Smooth muscle cell (in vitro differentiated cells): ENCODE measurements around the gene QPCT. TPM values are rescaled to one million over a fixed set of nuclear protein-coding genes. Genes with fewer than 3 reads are reported as not detected.

Source experiments
- DNase-seq: peaks from one replicate; lab custom pipeline; 2025; ENCODE audit not compliant: unreplicated experiment; lab: John Stamatoyannopoulos, UW
- H2AFZ ChIP-seq: fragments of 200-600 bp; sonication (generic); 2 replicates; pipeline ENCODE4 v1.6.0; 2016; ENCODE audit warnings: antibody characterized with exemption, low read depth, mild to moderate bottlenecking
- H3F3A ChIP-seq: fragments of 200-600 bp; sonication (generic); 2 replicates; pipeline ENCODE4 v1.6.0; 2017; ENCODE audit warnings: antibody characterized with exemption, low read depth
- H3K27ac ChIP-seq: fragments of 200-600 bp; sonication (generic); 2 replicates; pipeline ENCODE4 v1.5.1; 2016; ENCODE audit warnings: low read depth, mild to moderate bottlenecking
- H3K27me3 ChIP-seq: fragments of 200-600 bp; sonication (generic); 2 replicates; pipeline ENCODE4 v1.6.1; 2016; ENCODE audit warnings: low read depth, mild to moderate bottlenecking
- H3K36me3 ChIP-seq: fragments of 200-600 bp; sonication (generic); 2 replicates; pipeline ENCODE4 v1.5.1; 2016; ENCODE audit warnings: low read depth
- H3K4me1 ChIP-seq: fragments of 200-600 bp; sonication (generic); 2 replicates; pipeline ENCODE4 v1.5.1; 2016; ENCODE audit warnings: low read depth
- H3K4me2 ChIP-seq: fragments of 200-600 bp; sonication (generic); 2 replicates; pipeline ENCODE4 v1.6.0; 2016; ENCODE audit warnings: mild to moderate bottlenecking
- H3K4me3 ChIP-seq: fragments of 200-600 bp; sonication (generic); 2 replicates; pipeline ENCODE4 v1.5.1; 2016; ENCODE audit warnings: mild to moderate bottlenecking
- H3K79me2 ChIP-seq: fragments of 200-600 bp; sonication (generic); 2 replicates; pipeline ENCODE4 v1.6.0; 2016; ENCODE audit warnings: low read depth, mild to moderate bottlenecking
- H3K9ac ChIP-seq: fragments of 200-600 bp; sonication (generic); 2 replicates; pipeline ENCODE4 v1.6.0; 2016; ENCODE audit warnings: low read depth
- H3K9me3 ChIP-seq: fragments of 200-600 bp; sonication (generic); replicated peaks from 2 replicates; pipeline ENCODE4 v1.5.1; 2016; ENCODE audit warnings: low read depth
- H4K20me1 ChIP-seq: fragments of 200-600 bp; sonication (generic); 2 replicates; pipeline ENCODE4 v1.6.0; 2016; ENCODE audit warnings: low read depth
- CTCF ChIP-seq: fragments of 200-600 bp; sonication (generic); IDR thresholded peaks from 2 replicates; pipeline ENCODE4 v1.5.1; 2017; ENCODE audit warnings: borderline replicate concordance, mild to moderate bottlenecking, antibody characterized with exemption; ENCODE audit not compliant: insufficient read depth, poor library complexity, severe bottlenecking
- WGBS: methylation state at CpG from one replicate; pipeline ENCODE4 v1.1.7; 2016; ENCODE audit warnings: low lambda C conversion rate; 5-methylcytosine and 5-hydroxymethylcytosine counted together
- polyA plus RNA-seq: library from polyadenylated mRNA; unstranded; fragments of >200 nt; fragmentation: Nextera tagmentation; extraction: Ambion mirVana; gene quantifications from 2 replicates; pipeline ENCODE4 v1.2.1, GENCODE V29; 2016
- total RNA-seq: library from RNA; depleted of rRNA; stranded (reverse); fragments of >200 nt; gene quantifications from 2 replicates; pipeline ENCODE4 v1.2.3, GENCODE V29; 2014

The QPCT gene
- total and polyA plus RNA-seq, 2 experiments from 2014 or later: 0.58 to 2.0 TPM

- Histone ChIP-seq H3K27me3 (no peaks in the 10 kb centered on the region), H3K36me3 (no peaks in the 10 kb centered on the region), H3K4me3 (no peak overlapping the region), H3K9ac (no peak overlapping the region), H3K4me1 (no peaks in the 10 kb centered on the region), H3K27ac (no peak overlapping the region), H3K9me3 (no peaks in the 10 kb centered on the region), H3F3A (no peaks in the 10 kb centered on the region), H2AFZ (no peak overlapping the region), H3K4me2 (no peak overlapping the region), H4K20me1 (no peaks in the 10 kb centered on the region), H3K79me2 (no peaks in the 10 kb centered on the region)
- WGBS: 84% methylated on average over 8 of the region's 8 CpGs
- TF ChIP-seq CTCF: no peak
- DNase-seq: no peak
Observed at GRCh38 chr2:37375741-37376288, 31.4 kb downstream of the QPCT start.

DNA sequence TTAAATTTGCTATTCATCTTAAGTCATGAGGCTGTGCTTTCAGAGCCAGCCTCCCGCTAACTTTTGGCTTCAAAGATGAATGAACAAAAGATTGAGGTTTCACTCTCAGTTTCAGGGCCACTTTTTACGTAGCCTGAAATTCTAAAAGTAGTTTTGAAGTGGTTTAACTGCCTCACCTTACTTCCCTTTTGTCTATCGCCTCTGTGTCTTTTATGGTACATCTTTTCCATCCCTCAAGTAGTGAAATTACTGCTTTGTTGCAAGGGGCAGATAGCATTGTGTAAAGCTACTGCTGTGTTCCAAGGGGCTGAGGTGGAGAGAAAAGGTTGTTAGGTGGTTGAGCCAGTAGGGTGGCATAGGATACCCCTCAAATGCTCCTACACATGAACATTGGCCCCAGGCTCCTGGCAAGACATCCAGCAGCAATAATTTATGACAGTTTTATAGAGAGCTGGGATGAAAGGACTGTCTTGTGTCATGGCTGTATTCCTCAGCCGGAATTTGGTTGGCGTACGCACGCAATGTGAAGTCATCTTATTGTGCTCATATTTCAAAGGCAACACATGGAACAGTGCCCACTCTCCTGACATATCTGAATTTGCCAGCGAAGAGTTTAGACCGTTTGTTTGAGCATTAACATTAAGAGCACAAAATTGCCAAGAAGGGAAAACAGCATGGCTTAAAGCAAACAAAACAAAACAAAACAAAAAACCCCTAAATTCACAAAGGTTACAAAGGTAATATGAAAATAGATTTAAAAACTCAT, 32.2 kb downstream of the QPCT start:
- Histone ChIP-seq H3F3A (no peaks in the 10 kb centered on the region), H3K27ac (peak overlapping the region; percentile 64), H3K9me3 (no peaks in the 10 kb centered on the region), H3K4me1 (no peaks in the 10 kb centered on the region), H3K4me2 (no peak overlapping the region), H4K20me1 (no peaks in the 10 kb centered on the region), H3K79me2 (no peaks in the 10 kb centered on the region), H3K27me3 (no peaks in the 10 kb centered on the region), H2AFZ (no peak overlapping the region), H3K9ac (no peak overlapping the region), H3K36me3 (no peaks in the 10 kb centered on the region), H3K4me3 (no peak overlapping the region)
- 85% methylated on average over 9 of the region's 9 CpGs for WGBS
- DNase-seq: no peak
- no peak for TF ChIP-seq CTCF

- TF ChIP-seq CTCF: no peak
- Histone ChIP-seq H3K27ac (peak overlapping the region; percentile 64), H3K4me1 (no peaks in the 10 kb centered on the region), H3K79me2 (no peaks in the 10 kb centered on the region), H2AFZ (no peak overlapping the region), H3K4me3 (no peak overlapping the region), H3K9me3 (no peaks in the 10 kb centered on the region), H3F3A (no peaks in the 10 kb centered on the region), H3K27me3 (no peaks in the 10 kb centered on the region), H3K9ac (no peak overlapping the region), H3K4me2 (peak overlapping the region; percentile 29), H3K36me3 (no peaks in the 10 kb centered on the region), H4K20me1 (no peaks in the 10 kb centered on the region)
- DNase-seq: no peak
- 38% methylated on average over 3 of the region's 3 CpGs for WGBS
Observed at GRCh38 chr2:37377187-37377532, 32.7 kb downstream of the QPCT start.

- no peak overlapping the region for H3K9ac ChIP-seq
- H3K9me3 ChIP-seq: no peaks in the 10 kb centered on the region
- DNase-seq: no peak
- H3F3A ChIP-seq: no peaks in the 10 kb centered on the region
- no peak overlapping the region for H3K4me3 ChIP-seq
- H3K4me1 ChIP-seq: no peaks in the 10 kb centered on the region
- no peaks in the 10 kb centered on the region for H4K20me1 ChIP-seq
- no peak for TF ChIP-seq CTCF
- H3K79me2 ChIP-seq: no peaks in the 10 kb centered on the region
- H2AFZ ChIP-seq: no peak overlapping the region
- WGBS: 45% methylated on average over 7 of the region's 7 CpGs
- H3K27me3 ChIP-seq: no peaks in the 10 kb centered on the region
- H3K36me3 ChIP-seq: no peaks in the 10 kb centered on the region
- H3K4me2 ChIP-seq: no peak overlapping the region
- H3K27ac ChIP-seq: no peak overlapping the region
Observed at GRCh38 chr2:37378411-37378810, 34.0 kb downstream of the QPCT start.
